ENCODE results near the gene PSD2.
"Not testable (repeated sequence)": the region's sequence is repeated elsewhere in the genome, so short reads cannot be mapped to it uniquely, and the experiment has no call there.

The PSD2 gene

GRCh38 chr5:139792655-139793054 is 3.0 kb upstream of the PSD2 start:
- not testable (repeated sequence) for H3K4me3 ChIP-seq (ENCODE audit: low read depth, low read length); H3K36me3 ChIP-seq (ENCODE audit: insufficient read depth, low read length); H3K4me1 ChIP-seq (ENCODE audit: control insufficient read depth, insufficient read depth, low read length, unreplicated experiment); H2AFZ ChIP-seq (ENCODE audit: low read length, unreplicated experiment); H3K27ac ChIP-seq (ENCODE audit: low read depth, low read length); H3K79me2 ChIP-seq (ENCODE audit: control insufficient read depth, insufficient read depth, low read length, unreplicated experiment)
- H3K27me3 ChIP-seq (ENCODE audit: insufficient read depth, low read length), result peaks cover 48% of the 10 kb centered on the region

GRCh38 chr5:139794067-139794846 is 1.4 kb upstream of the PSD2 start:
- Histone ChIP-seq H3K36me3 (ENCODE audit: insufficient read depth, low read length) (no peaks in the 10 kb centered on the region), H2AFZ (ENCODE audit: low read length, unreplicated experiment) (no peak overlapping the region), H3K27ac (ENCODE audit: low read depth, low read length) (no peak overlapping the region), H3K4me1 (ENCODE audit: control insufficient read depth, insufficient read depth, low read length, unreplicated experiment) (no peaks in the 10 kb centered on the region), H3K79me2 (ENCODE audit: control insufficient read depth, insufficient read depth, low read length, unreplicated experiment) (no peaks in the 10 kb centered on the region), H3K4me3 (ENCODE audit: low read depth, low read length) (no peak overlapping the region), H3K27me3 (ENCODE audit: insufficient read depth, low read length) (peaks cover 64% of the 10 kb centered on the region)

GRCh38 chr5:139796061-139796806 is 626 bp downstream of the PSD2 start:
- no peak overlapping the region for H2AFZ ChIP-seq (ENCODE audit: low read length, unreplicated experiment)
- H3K79me2 ChIP-seq (ENCODE audit: control insufficient read depth, insufficient read depth, low read length, unreplicated experiment), result no peaks in the 10 kb centered on the region
- no peaks in the 10 kb centered on the region for H3K4me1 ChIP-seq (ENCODE audit: control insufficient read depth, insufficient read depth, low read length, unreplicated experiment)
- H3K4me3 ChIP-seq (ENCODE audit: low read depth, low read length), result no peak overlapping the region
- peaks cover 80% of the 10 kb centered on the region for H3K27me3 ChIP-seq (ENCODE audit: insufficient read depth, low read length)
- H3K36me3 ChIP-seq (ENCODE audit: insufficient read depth, low read length), result no peaks in the 10 kb centered on the region
- no peak overlapping the region for H3K27ac ChIP-seq (ENCODE audit: low read depth, low read length)

GRCh38 chr5:139797335-139797734 is 1.7 kb downstream of the PSD2 start:
- Histone ChIP-seq H3K27me3 (ENCODE audit: insufficient read depth, low read length) (peaks cover 91% of the 10 kb centered on the region), H3K36me3 (ENCODE audit: insufficient read depth, low read length) (no peaks in the 10 kb centered on the region), H3K27ac (ENCODE audit: low read depth, low read length) (no peak overlapping the region), H3K4me3 (ENCODE audit: low read depth, low read length) (no peak overlapping the region), H2AFZ (ENCODE audit: low read length, unreplicated experiment) (no peak overlapping the region), H3K79me2 (ENCODE audit: control insufficient read depth, insufficient read depth, low read length, unreplicated experiment) (no peaks in the 10 kb centered on the region), H3K4me1 (ENCODE audit: control insufficient read depth, insufficient read depth, low read length, unreplicated experiment) (no peaks in the 10 kb centered on the region)

GRCh38 chr5:139797856-139798510 is 2.4 kb downstream of the PSD2 start:
- H3K36me3 ChIP-seq (ENCODE audit: insufficient read depth, low read length), result no peaks in the 10 kb centered on the region
- no peak overlapping the region for H3K4me3 ChIP-seq (ENCODE audit: low read depth, low read length)
- peaks cover 95% of the 10 kb centered on the region for H3K27me3 ChIP-seq (ENCODE audit: insufficient read depth, low read length)
- no peak overlapping the region for H3K27ac ChIP-seq (ENCODE audit: low read depth, low read length)
- no peaks in the 10 kb centered on the region for H3K79me2 ChIP-seq (ENCODE audit: control insufficient read depth, insufficient read depth, low read length, unreplicated experiment)
- no peak overlapping the region for H2AFZ ChIP-seq (ENCODE audit: low read length, unreplicated experiment)
- no peaks in the 10 kb centered on the region for H3K4me1 ChIP-seq (ENCODE audit: control insufficient read depth, insufficient read depth, low read length, unreplicated experiment)

GRCh38 chr5:139798883-139799282 is 3.3 kb downstream of the PSD2 start:
- Histone ChIP-seq H3K36me3 (ENCODE audit: insufficient read depth, low read length) (no peaks in the 10 kb centered on the region), H3K79me2 (ENCODE audit: control insufficient read depth, insufficient read depth, low read length, unreplicated experiment) (no peaks in the 10 kb centered on the region), H2AFZ (ENCODE audit: low read length, unreplicated experiment) (no peak overlapping the region), H3K27ac (ENCODE audit: low read depth, low read length) (no peak overlapping the region), H3K4me3 (ENCODE audit: low read depth, low read length) (no peak overlapping the region), H3K4me1 (ENCODE audit: control insufficient read depth, insufficient read depth, low read length, unreplicated experiment) (no peaks in the 10 kb centered on the region), H3K27me3 (ENCODE audit: insufficient read depth, low read length) (peaks cover 95% of the 10 kb centered on the region)

GRCh38 chr5:139799359-139799758 is 3.8 kb downstream of the PSD2 start:
- no peak overlapping the region for H3K4me3 ChIP-seq (ENCODE audit: low read depth, low read length)
- peaks cover 94% of the 10 kb centered on the region for H3K27me3 ChIP-seq (ENCODE audit: insufficient read depth, low read length)
- no peak overlapping the region for H2AFZ ChIP-seq (ENCODE audit: low read length, unreplicated experiment)
- H3K36me3 ChIP-seq (ENCODE audit: insufficient read depth, low read length), result no peaks in the 10 kb centered on the region
- no peaks in the 10 kb centered on the region for H3K4me1 ChIP-seq (ENCODE audit: control insufficient read depth, insufficient read depth, low read length, unreplicated experiment)
- H3K27ac ChIP-seq (ENCODE audit: low read depth, low read length), result no peak overlapping the region
- no peaks in the 10 kb centered on the region for H3K79me2 ChIP-seq (ENCODE audit: control insufficient read depth, insufficient read depth, low read length, unreplicated experiment)

- Histone ChIP-seq H3K4me3 (ENCODE audit: low read depth, low read length) (no peak overlapping the region), H3K27me3 (ENCODE audit: insufficient read depth, low read length) (peaks cover 73% of the 10 kb centered on the region), H3K36me3 (ENCODE audit: insufficient read depth, low read length) (no peaks in the 10 kb centered on the region), H3K27ac (ENCODE audit: low read depth, low read length) (no peak overlapping the region), H2AFZ (ENCODE audit: low read length, unreplicated experiment) (no peak overlapping the region), H3K4me1 (ENCODE audit: control insufficient read depth, insufficient read depth, low read length, unreplicated experiment) (no peaks in the 10 kb centered on the region), H3K79me2 (ENCODE audit: control insufficient read depth, insufficient read depth, low read length, unreplicated experiment) (no peaks in the 10 kb centered on the region)
Observed at GRCh38 chr5:139803978-139804377, 8.4 kb downstream of the PSD2 start.

GRCh38 chr5:139804800-139805397 is 9.3 kb downstream of the PSD2 start:
- H3K27ac ChIP-seq (ENCODE audit: low read depth, low read length), result no peak overlapping the region
- no peaks in the 10 kb centered on the region for H3K4me1 ChIP-seq (ENCODE audit: control insufficient read depth, insufficient read depth, low read length, unreplicated experiment)
- no peak overlapping the region for H2AFZ ChIP-seq (ENCODE audit: low read length, unreplicated experiment)
- no peaks in the 10 kb centered on the region for H3K79me2 ChIP-seq (ENCODE audit: control insufficient read depth, insufficient read depth, low read length, unreplicated experiment)
- H3K27me3 ChIP-seq (ENCODE audit: insufficient read depth, low read length), result peaks cover 70% of the 10 kb centered on the region
- H3K36me3 ChIP-seq (ENCODE audit: insufficient read depth, low read length), result no peaks in the 10 kb centered on the region
- no peak overlapping the region for H3K4me3 ChIP-seq (ENCODE audit: low read depth, low read length)

GRCh38 chr5:139805545-139805944 is 9.9 kb downstream of the PSD2 start:
- no peaks in the 10 kb centered on the region for H3K4me1 ChIP-seq (ENCODE audit: control insufficient read depth, insufficient read depth, low read length, unreplicated experiment)
- H3K79me2 ChIP-seq (ENCODE audit: control insufficient read depth, insufficient read depth, low read length, unreplicated experiment), result no peaks in the 10 kb centered on the region
- H3K27me3 ChIP-seq (ENCODE audit: insufficient read depth, low read length), result peaks cover 72% of the 10 kb centered on the region
- H3K27ac ChIP-seq (ENCODE audit: low read depth, low read length), result no peak overlapping the region
- no peaks in the 10 kb centered on the region for H3K36me3 ChIP-seq (ENCODE audit: insufficient read depth, low read length)
- H2AFZ ChIP-seq (ENCODE audit: low read length, unreplicated experiment), result no peak overlapping the region
- no peak overlapping the region for H3K4me3 ChIP-seq (ENCODE audit: low read depth, low read length)
